ENCODE data around the gene IST1.

IST1 gene

GRCh38 chr16:71966932-71967331, 71.6 kb downstream of the IST1 start:
- no peak for DNase-seq

GRCh38 chr16:71969353-71969752, 74.0 kb downstream of the IST1 start:
- no peak for DNase-seq

- DNase-seq: no peak
Observed at GRCh38 chr16:71971571-71971970, 76.2 kb downstream of the IST1 start.

- DNase-seq: no peak
Observed at GRCh38 chr16:71972356-71972755, 77.0 kb downstream of the IST1 start.

- DNase-seq: no peak
Observed at GRCh38 chr16:71973001-71973400, 77.7 kb downstream of the IST1 start.

GRCh38 chr16:71974068-71974818, 78.9 kb downstream of the IST1 start:
- no peak for DNase-seq
